Stimulated activated CD8-positive, alpha-beta memory T cell treated with anti-CD3 and anti-CD28 coated beads, Interleukin-15, amount 100 ng/mL, for 48 hours (primary cell): ENCODE data around the gene LEAP2.

Source experiments
- DNase-seq, 2 donors: peaks; one replicate each; pipeline ENCODE4 v3.0.0-alpha.2; 2020; ENCODE audit warnings: low read depth in 2 of 2

LEAP2 gene

GRCh38 chr5:132877938-132878337 is 4.5 kb downstream of the LEAP2 start:
- DNase-seq, result no peak

- no peak for DNase-seq
These were observed 9.9 kb downstream of the LEAP2 start for GRCh38 chr5:132883261-132883834.

- no peak for DNase-seq
These were observed 11.1 kb downstream of the LEAP2 start for GRCh38 chr5:132884548-132884947.

- DNase-seq, result no peak
These were observed 12.8 kb downstream of the LEAP2 start for GRCh38 chr5:132886064-132886823.

- DNase-seq, result no peak
These were observed 13.8 kb downstream of the LEAP2 start for GRCh38 chr5:132887283-132887682.

- no peak for DNase-seq
These were observed 16.0 kb downstream of the LEAP2 start for GRCh38 chr5:132889501-132889900.

GRCh38 chr5:132890817-132891216 is 17.3 kb downstream of the LEAP2 start:
- DNase-seq, result no peak

- no peak for DNase-seq
These were observed 22.3 kb downstream of the LEAP2 start for GRCh38 chr5:132895719-132896305.

- DNase-seq, result no peak
These were observed 23.2 kb downstream of the LEAP2 start for GRCh38 chr5:132896685-132897084.

GRCh38 chr5:132898094-132898493 is 24.6 kb downstream of the LEAP2 start:
- no peak for DNase-seq

- no peak for DNase-seq
These were observed 27.6 kb downstream of the LEAP2 start for GRCh38 chr5:132901036-132901435.

- no peak for DNase-seq
These were observed 28.3 kb downstream of the LEAP2 start for GRCh38 chr5:132901730-132902129.

GRCh38 chr5:132905938-132906337 is 32.5 kb downstream of the LEAP2 start:
- no peak for DNase-seq

- DNase-seq, result no peak
These were observed 33.7 kb downstream of the LEAP2 start for GRCh38 chr5:132907161-132907560.

GRCh38 chr5:132909702-132910101 is 36.2 kb downstream of the LEAP2 start:
- no peak for DNase-seq

- DNase-seq, result no peak
These were observed 42.2 kb downstream of the LEAP2 start for GRCh38 chr5:132915681-132916080.

- no peak for DNase-seq
These were observed 42.6 kb downstream of the LEAP2 start for GRCh38 chr5:132916086-132916485.
